ENCODE measurements around the gene STX2. TPM values are rescaled to one million over a fixed set of nuclear protein-coding genes. Genes with fewer than 3 reads are reported as not detected.
"Not testable (repeated sequence)": the region's sequence is repeated elsewhere in the genome, so short reads cannot be mapped to it uniquely, and the experiment has no call there.

Gene STX2
- total and polyA plus RNA-seq, 2 experiments from 2014 or later = 19.0 to 23.7 TPM

DNA sequence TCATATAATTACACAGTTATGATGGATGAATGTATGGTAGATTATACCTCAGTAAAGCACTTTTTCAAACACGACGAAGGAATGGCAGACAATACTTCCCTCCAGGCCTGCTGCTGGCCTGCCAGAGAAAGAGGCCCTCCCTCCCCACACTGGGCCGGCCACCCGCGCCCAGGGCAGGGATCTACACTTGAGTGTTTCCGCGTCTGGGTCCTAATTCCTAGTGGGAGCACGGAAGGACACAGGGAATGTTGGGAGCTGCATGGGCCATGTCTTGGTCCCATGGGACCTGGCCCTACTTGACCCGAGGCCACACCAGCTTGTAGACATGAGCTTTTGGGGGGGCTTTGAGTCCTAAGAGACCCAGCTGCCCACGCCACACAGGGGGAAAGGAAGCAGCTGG is 52.0 kb downstream of the STX2 start:
- H3K27me3 ChIP-seq = no peaks in the 10 kb centered on the region
- no peak overlapping the region for H3K27ac ChIP-seq
- no peak overlapping the region for H3K4me3 ChIP-seq
- no peaks in the 10 kb centered on the region for H3K4me1 ChIP-seq (ENCODE audit: low read depth)
- H3K9me3 ChIP-seq (ENCODE audit: low read depth) = no peaks in the 10 kb centered on the region
- TF ChIP-seq, protein P1, sequence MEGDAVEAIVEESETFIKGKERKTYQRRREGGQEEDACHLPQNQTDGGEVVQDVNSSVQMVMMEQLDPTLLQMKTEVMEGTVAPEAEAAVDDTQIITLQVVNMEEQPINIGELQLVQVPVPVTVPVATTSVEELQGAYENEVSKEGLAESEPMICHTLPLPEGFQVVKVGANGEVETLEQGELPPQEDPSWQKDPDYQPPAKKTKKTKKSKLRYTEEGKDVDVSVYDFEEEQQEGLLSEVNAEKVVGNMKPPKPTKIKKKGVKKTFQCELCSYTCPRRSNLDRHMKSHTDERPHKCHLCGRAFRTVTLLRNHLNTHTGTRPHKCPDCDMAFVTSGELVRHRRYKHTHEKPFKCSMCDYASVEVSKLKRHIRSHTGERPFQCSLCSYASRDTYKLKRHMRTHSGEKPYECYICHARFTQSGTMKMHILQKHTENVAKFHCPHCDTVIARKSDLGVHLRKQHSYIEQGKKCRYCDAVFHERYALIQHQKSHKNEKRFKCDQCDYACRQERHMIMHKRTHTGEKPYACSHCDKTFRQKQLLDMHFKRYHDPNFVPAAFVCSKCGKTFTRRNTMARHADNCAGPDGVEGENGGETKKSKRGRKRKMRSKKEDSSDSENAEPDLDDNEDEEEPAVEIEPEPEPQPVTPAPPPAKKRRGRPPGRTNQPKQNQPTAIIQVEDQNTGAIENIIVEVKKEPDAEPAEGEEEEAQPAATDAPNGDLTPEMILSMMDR (IDR thresholded peaks at IDR 0.05; ENCODE audit: low read depth, low read length) = no peak
- H3K36me3 ChIP-seq = peaks cover 2% of the 10 kb centered on the region
- DNase-seq (ENCODE audit: low read depth in 1 of 2, low spot score in 1 of 2) = no peak

DNA sequence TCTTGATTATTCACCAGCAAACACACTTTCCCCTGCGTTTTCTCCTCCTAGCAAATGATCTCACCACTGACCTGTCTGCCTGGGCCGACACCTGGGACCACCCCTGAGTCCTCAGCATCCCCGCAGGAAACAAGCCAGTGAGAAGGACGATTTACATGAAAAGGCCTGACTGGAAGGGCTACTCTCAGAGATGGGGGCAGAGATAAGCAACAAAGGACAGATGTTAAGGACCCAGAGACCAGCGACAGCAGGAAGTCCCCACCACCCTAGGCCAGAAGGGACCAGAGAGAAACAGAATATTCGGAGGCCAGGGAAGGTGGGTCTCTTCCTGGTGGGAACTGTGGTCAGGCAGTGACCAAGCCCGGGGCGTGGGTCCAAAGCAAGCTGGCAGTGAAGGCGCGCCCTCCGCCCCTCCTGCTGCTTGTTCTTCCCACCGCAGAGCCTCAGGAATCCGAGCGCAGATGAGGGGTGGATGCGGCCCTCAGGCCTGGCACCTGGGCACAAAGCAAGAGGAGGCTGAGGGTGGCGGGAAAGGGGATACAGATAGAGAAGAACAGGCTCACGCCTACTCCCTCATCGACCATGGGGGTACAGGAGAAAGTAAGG is 55.8 kb downstream of the STX2 start:
- Histone ChIP-seq H3K9me3 (ENCODE audit: low read depth) (no peaks in the 10 kb centered on the region), H3K27me3 (no peaks in the 10 kb centered on the region), H3K27ac (no peak overlapping the region), H3K36me3 (no peaks in the 10 kb centered on the region), H3K4me3 (no peak overlapping the region), H3K4me1 (ENCODE audit: low read depth) (no peaks in the 10 kb centered on the region)
- no peak for DNase-seq (ENCODE audit: low read depth in 1 of 2, low spot score in 1 of 2)
- TF ChIP-seq, protein P1 (IDR thresholded peaks at IDR 0.05; ENCODE audit: low read depth, low read length) = no peak

DNA sequence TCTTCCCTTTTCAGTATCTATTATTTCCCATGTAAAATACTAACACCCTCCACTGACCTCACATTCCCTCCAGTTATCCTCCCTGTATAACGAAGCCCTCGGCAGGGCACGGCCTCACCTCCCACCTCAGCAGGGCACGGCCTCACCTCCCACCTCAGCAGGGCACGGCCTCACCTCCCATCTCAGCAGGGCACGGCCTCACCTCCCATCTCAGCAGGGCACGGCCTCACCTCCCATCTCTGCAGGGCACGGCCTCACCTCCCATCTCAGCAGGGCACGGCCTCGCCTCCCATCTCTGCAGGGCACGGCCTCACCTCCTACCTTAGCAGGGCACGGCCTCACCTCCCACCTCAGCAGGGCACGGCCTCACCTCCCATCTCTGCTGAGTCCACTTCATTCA is 56.8 kb downstream of the STX2 start:
- H3K4me3 ChIP-seq; H3K36me3 ChIP-seq; H3K4me1 ChIP-seq (ENCODE audit: low read depth); H3K27me3 ChIP-seq; H3K27ac ChIP-seq; H3K9me3 ChIP-seq (ENCODE audit: low read depth); DNase-seq (ENCODE audit: low read depth in 1 of 2, low spot score in 1 of 2): not testable (repeated sequence)

- Histone ChIP-seq H3K27ac (no peak overlapping the region), H3K9me3 (ENCODE audit: low read depth) (no peaks in the 10 kb centered on the region), H3K27me3 (no peaks in the 10 kb centered on the region), H3K36me3 (no peaks in the 10 kb centered on the region), H3K4me3 (no peak overlapping the region), H3K4me1 (ENCODE audit: low read depth) (no peaks in the 10 kb centered on the region)
- TF ChIP-seq, protein P1 (IDR thresholded peaks at IDR 0.05; ENCODE audit: low read depth, low read length) = no peak
- DNase-seq (ENCODE audit: low read depth in 1 of 2, low spot score in 1 of 2) = no peak
Observed at GRCh38 chr12:130780880-130781575, 58.0 kb downstream of the STX2 start.

DNA sequence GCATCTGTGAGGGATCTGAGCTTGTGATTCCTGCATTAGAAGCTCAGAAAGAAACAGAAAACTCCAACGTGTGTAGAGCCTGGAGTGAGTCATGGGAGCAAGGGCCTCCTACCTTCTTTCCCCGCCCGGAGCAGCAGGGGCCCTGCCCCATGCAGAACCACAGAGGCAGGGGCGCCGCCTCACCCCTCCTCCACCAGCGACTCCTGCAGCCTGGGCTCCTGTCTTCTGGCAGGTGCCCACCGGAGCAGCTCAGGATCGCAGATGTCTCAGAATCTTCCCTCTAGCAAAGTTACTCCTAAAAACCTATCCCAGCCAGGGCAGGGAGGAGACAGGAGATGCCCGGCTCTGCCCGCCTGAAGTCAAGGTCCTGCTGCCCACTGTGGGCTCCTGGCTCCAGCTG is 58.7 kb downstream of the STX2 start:
- Histone ChIP-seq H3K4me1 (ENCODE audit: low read depth) (no peaks in the 10 kb centered on the region), H3K4me3 (no peak overlapping the region), H3K27me3 (peaks cover 7% of the 10 kb centered on the region), H3K27ac (no peak overlapping the region), H3K9me3 (ENCODE audit: low read depth) (no peaks in the 10 kb centered on the region), H3K36me3 (no peaks in the 10 kb centered on the region)
- TF ChIP-seq, protein P1 (IDR thresholded peaks at IDR 0.05; ENCODE audit: low read depth, low read length) = no peak
- DNase-seq (ENCODE audit: low read depth in 1 of 2, low spot score in 1 of 2) = no peak

GRCh38 chr12:130778776-130779175 is 60.3 kb downstream of the STX2 start:
- no peaks in the 10 kb centered on the region for H3K36me3 ChIP-seq
- no peaks in the 10 kb centered on the region for H3K4me1 ChIP-seq (ENCODE audit: low read depth)
- no peak for DNase-seq (ENCODE audit: low read depth in 1 of 2, low spot score in 1 of 2)
- no peak overlapping the region for H3K27ac ChIP-seq
- H3K27me3 ChIP-seq = peaks cover 13% of the 10 kb centered on the region
- TF ChIP-seq, protein P1 (IDR thresholded peaks at IDR 0.05; ENCODE audit: low read depth, low read length) = no peak
- H3K4me3 ChIP-seq = no peak overlapping the region
- no peaks in the 10 kb centered on the region for H3K9me3 ChIP-seq (ENCODE audit: low read depth)
